ENCODE measurements around the gene RAB39B. TPM values are rescaled to one million over a fixed set of nuclear protein-coding genes. Genes with fewer than 3 reads are reported as not detected.
"Not testable (repeated sequence)": the region's sequence is repeated elsewhere in the genome, so short reads cannot be mapped to it uniquely, and the experiment has no call there.

Gene RAB39B
- total RNA-seq, 1 experiment from 2014 or later, result not detected

GRCh38 chrX:155235891-155236290 lies 28.4 kb downstream of the RAB39B start:
- no peak overlapping the region for H3K27ac ChIP-seq
- DNase-seq (ENCODE audit: low read depth in 1 of 2, low spot score in 2 of 2), result no peak
- peaks cover 40% of the 10 kb centered on the region for H3K36me3 ChIP-seq
- H3K4me3 ChIP-seq, result no peak overlapping the region
- no peaks in the 10 kb centered on the region for H3K9me3 ChIP-seq (replicated peaks)
- no peaks in the 10 kb centered on the region for H3K4me1 ChIP-seq (replicated peaks)
- H3K27me3 ChIP-seq (replicated peaks), result no peaks in the 10 kb centered on the region

GRCh38 chrX:155231163-155231562 lies 33.1 kb downstream of the RAB39B start:
- H3K27me3 ChIP-seq (replicated peaks), result no peaks in the 10 kb centered on the region
- no peak overlapping the region for H3K4me3 ChIP-seq
- H3K9me3 ChIP-seq (replicated peaks), result no peaks in the 10 kb centered on the region
- no peaks in the 10 kb centered on the region for H3K4me1 ChIP-seq (replicated peaks)
- H3K36me3 ChIP-seq, result peaks cover 42% of the 10 kb centered on the region
- H3K27ac ChIP-seq, result no peak overlapping the region
- no peak for DNase-seq (ENCODE audit: low read depth in 1 of 2, low spot score in 2 of 2)

- no peaks in the 10 kb centered on the region for H3K27me3 ChIP-seq (replicated peaks)
- no peak overlapping the region for H3K4me3 ChIP-seq
- H3K36me3 ChIP-seq, result peaks cover 21% of the 10 kb centered on the region
- no peak for DNase-seq (ENCODE audit: low read depth in 1 of 2, low spot score in 2 of 2)
- no peak overlapping the region for H3K27ac ChIP-seq
- H3K9me3 ChIP-seq (replicated peaks), result no peaks in the 10 kb centered on the region
- no peaks in the 10 kb centered on the region for H3K4me1 ChIP-seq (replicated peaks)
Measured at GRCh38 chrX:155225774-155226173, 38.5 kb downstream of the RAB39B start.

DNA sequence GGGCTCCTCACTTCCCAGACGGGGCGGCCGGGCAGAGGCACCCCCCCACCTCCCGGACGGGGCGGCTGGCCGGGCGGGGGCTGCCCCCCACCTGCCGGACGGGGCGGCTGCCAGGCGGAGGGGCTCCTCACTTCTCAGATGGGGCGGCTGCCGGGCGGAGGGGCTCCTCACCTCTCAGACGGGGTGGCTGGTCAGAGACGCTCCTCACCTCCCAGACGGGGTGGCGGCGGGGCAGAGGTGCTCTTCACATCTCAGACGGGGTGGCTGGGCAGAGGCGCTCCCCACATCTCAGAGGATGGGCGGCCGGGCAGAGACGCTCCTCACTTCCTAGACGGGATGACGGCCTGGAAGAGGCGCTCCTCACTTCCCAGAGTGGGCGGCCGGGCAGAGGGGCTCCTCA lies 40.5 kb downstream of the RAB39B start:
- not testable (repeated sequence) for H3K4me1 ChIP-seq (replicated peaks); H3K27me3 ChIP-seq (replicated peaks); H3K4me3 ChIP-seq; H3K9me3 ChIP-seq (replicated peaks); H3K27ac ChIP-seq; DNase-seq (ENCODE audit: low read depth in 1 of 2, low spot score in 2 of 2)
- peaks cover 18% of the 10 kb centered on the region for H3K36me3 ChIP-seq

DNA sequence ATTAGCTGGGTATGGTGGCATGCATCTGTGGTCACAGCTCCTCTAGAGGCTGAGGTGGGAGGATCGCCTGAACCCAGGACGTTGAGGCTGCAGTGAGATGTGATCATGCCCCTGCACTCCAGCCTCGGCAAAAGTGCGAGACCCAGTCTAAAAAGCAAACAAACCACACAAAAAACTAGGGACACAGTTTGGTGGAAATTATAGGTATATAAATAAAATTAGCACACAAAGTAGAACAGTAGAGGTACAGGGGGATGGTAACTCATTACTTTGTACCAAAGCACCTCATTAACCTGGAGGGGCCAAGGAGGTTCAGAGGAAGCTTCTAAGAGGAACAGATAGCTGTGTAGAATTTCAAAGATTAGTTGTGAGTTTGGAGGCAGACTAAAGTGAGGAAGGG lies 42.9 kb downstream of the RAB39B start:
- no peak overlapping the region for H3K4me3 ChIP-seq
- 0 out of 2 replicates have a peak, but pooled peaks cover 2% of the 10 kb centered on the region for H3K36me3 ChIP-seq
- no peaks in the 10 kb centered on the region for H3K9me3 ChIP-seq (replicated peaks)
- no peak overlapping the region for H3K27ac ChIP-seq
- no peak for DNase-seq (ENCODE audit: low read depth in 1 of 2, low spot score in 2 of 2)
- no peaks in the 10 kb centered on the region for H3K4me1 ChIP-seq (replicated peaks)
- H3K27me3 ChIP-seq (replicated peaks), result no peaks in the 10 kb centered on the region

DNA sequence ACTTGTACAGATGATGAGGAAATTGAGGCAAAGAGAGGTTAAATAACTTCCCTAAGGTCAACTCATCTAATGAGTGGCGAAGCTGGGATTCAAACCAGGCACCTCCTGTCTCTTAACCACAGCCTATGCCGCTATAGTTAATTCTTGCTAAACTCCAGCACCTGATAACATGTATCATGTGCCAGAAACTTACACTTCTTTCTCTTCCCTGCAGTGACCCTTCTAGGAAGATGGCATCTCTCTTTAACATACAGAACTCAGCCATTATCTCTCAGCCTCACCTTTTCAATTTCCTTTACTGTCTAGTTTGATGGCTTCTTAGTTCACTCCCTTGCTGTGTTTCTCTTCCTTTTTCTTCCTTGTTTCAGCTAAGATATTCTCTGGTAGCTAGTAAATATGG lies 45.5 kb downstream of the RAB39B start:
- no peak overlapping the region for H3K4me3 ChIP-seq
- H3K4me1 ChIP-seq (replicated peaks), result peaks cover 6% of the 10 kb centered on the region
- no peaks in the 10 kb centered on the region for H3K9me3 ChIP-seq (replicated peaks)
- no peaks in the 10 kb centered on the region for H3K27me3 ChIP-seq (replicated peaks)
- H3K36me3 ChIP-seq, result no peaks in the 10 kb centered on the region
- no peak for DNase-seq (ENCODE audit: low read depth in 1 of 2, low spot score in 2 of 2)
- H3K27ac ChIP-seq, result no peak overlapping the region

- peak in 1 of 2 experiments; percentile 52 for DNase-seq (ENCODE audit: low read depth in 1 of 2, low spot score in 2 of 2)
- peak overlapping the region; percentile 85 for H3K4me3 ChIP-seq
- no peaks in the 10 kb centered on the region for H3K9me3 ChIP-seq (replicated peaks)
- H3K27me3 ChIP-seq (replicated peaks), result no peaks in the 10 kb centered on the region
- H3K36me3 ChIP-seq, result no peaks in the 10 kb centered on the region
- H3K4me1 ChIP-seq (replicated peaks), result peaks cover 6% of the 10 kb centered on the region
- peak overlapping the region; percentile 90 for H3K27ac ChIP-seq
Measured at GRCh38 chrX:155216940-155217440, 47.3 kb downstream of the RAB39B start.

GRCh38 chrX:155216179-155216939 lies 47.9 kb downstream of the RAB39B start, which contains the start of gene VBP1:
Gene VBP1, plus strand, starts transcription at chrX:155216460. Its CDS starts 23 bp downstream, at chrX:155216483.
- H3K9me3 ChIP-seq (replicated peaks), result no peaks in the 10 kb centered on the region
- H3K4me1 ChIP-seq (replicated peaks), result peaks cover 6% of the 10 kb centered on the region
- peak within 1 kb of the TSS; percentile 90 for H3K27ac ChIP-seq
- peak; percentile 84 to 93 for DNase-seq (ENCODE audit: low read depth in 1 of 2, low spot score in 2 of 2)
- H3K36me3 ChIP-seq, result no peaks in the 10 kb centered on the region
- H3K4me3 ChIP-seq, result peak within 1 kb of the TSS; percentile 85
- no peaks in the 10 kb centered on the region for H3K27me3 ChIP-seq (replicated peaks)

DNA sequence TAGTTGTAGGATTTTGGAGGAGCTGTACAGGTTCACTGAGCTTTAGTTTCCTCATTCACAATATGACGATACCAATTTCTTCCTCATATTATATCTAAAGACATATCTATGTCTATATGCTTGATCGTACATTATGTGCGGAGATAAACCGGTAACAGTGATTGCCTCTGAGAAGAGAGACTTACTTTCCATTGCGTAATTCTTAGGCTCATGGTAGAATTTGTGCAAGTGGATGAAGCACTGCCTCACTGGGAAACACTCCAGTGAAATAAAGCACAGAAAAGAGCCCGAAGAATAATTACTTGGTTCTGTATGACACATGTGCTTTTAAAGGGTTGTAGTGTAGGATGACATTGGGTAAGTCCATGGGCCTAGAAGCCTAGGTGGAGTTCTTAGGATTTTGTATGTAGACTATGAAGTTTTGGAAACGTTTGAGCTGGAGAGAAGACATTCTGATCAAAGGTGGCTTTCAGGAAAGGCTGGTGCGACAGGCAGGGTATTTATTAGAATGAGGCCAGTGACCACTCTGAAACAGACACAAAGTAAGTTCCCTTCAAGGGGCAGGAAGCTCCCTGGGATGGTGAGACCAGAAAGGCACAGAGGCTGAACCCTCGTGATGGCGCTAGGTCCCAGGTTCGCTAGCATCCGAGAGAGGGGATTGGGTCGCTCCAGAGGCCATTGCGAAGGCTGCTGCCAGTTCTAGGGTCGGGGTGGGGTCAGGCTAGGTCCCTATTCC lies 48.7 kb downstream of the RAB39B start:
- Histone ChIP-seq H3K27ac (peak overlapping the region; percentile 90), H3K27me3 (replicated peaks) (no peaks in the 10 kb centered on the region), H3K36me3 (no peaks in the 10 kb centered on the region), H3K9me3 (replicated peaks) (no peaks in the 10 kb centered on the region), H3K4me1 (replicated peaks) (peaks cover 6% of the 10 kb centered on the region), H3K4me3 (peak overlapping the region; percentile 85)
- no peak for DNase-seq (ENCODE audit: low read depth in 1 of 2, low spot score in 2 of 2)

DNA sequence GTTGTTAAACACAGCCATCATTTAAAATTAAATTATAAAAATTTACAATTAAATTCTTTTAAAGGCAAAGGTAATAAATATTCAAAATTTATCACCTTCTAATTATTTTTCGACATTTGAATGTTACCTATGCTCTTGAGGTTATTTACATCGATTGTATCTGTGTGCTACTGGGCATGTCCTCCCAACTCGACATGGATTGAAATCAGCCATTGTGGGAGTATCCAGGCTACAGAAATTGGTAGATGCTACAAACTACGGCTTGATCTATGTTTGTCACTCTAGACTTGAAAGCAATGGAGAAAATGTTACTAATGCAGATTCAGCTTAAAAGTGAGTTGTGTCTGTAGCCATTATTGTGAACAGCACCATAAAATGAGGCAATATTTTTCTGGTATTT lies 50.6 kb downstream of the RAB39B start:
- no peaks in the 10 kb centered on the region for H3K36me3 ChIP-seq
- no peak for DNase-seq (ENCODE audit: low read depth in 1 of 2, low spot score in 2 of 2)
- peaks cover 6% of the 10 kb centered on the region for H3K4me1 ChIP-seq (replicated peaks)
- H3K27ac ChIP-seq, result no peak overlapping the region
- no peak overlapping the region for H3K4me3 ChIP-seq
- no peaks in the 10 kb centered on the region for H3K9me3 ChIP-seq (replicated peaks)
- no peaks in the 10 kb centered on the region for H3K27me3 ChIP-seq (replicated peaks)

DNA sequence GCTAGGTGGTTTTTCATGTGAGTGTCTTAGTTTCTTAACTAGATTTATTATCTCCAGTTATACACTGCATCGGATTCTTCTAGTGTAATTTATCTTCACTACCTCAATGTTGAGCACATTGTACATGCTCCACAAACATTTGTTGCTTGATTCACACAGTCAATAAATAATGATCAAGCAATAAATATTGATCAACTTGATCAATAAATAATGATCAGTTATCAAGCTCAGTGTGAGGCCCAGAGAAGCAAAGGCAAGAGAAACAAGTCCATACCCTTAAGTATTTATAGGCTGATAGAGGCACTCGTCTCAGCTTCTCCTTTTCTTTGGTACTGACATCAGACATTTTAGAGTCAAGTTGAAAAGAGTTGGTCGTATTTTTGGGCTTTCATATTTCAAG lies 53.1 kb downstream of the RAB39B start:
- peaks cover 6% of the 10 kb centered on the region for H3K4me1 ChIP-seq (replicated peaks)
- H3K27ac ChIP-seq, result no peak overlapping the region
- no peaks in the 10 kb centered on the region for H3K9me3 ChIP-seq (replicated peaks)
- no peaks in the 10 kb centered on the region for H3K36me3 ChIP-seq
- no peaks in the 10 kb centered on the region for H3K27me3 ChIP-seq (replicated peaks)
- DNase-seq (ENCODE audit: low read depth in 1 of 2, low spot score in 2 of 2), result no peak
- no peak overlapping the region for H3K4me3 ChIP-seq

Measured in SJSA1 (cell line).